A549 (cell line): ENCODE results near the gene MAP3K8.

Experiments
- CHD4 ChIP-seq: fragments of 200-600 bp; sonication (generic); IDR thresholded peaks from 2 replicates; pipeline ENCODE4 v1.6.1; 2016; ENCODE audit warnings: antibody characterized with exemption, mild to moderate bottlenecking, borderline replicate concordance
- CTCF ChIP-seq: fragments of >200 bp; sonication (Bioruptor Twin); formaldehyde crosslinking; IDR thresholded peaks from 3 replicates; pipeline ENCODE4 v1.5.1; 2016
- KDM1A ChIP-seq: fragments of 200-600 bp; sonication (generic); IDR thresholded peaks from 2 replicates; pipeline ENCODE4 v1.6.1; 2016; ENCODE audit warnings: low read depth, mild to moderate bottlenecking
- MAFK ChIP-seq: fragments of 450-650 bp; IDR thresholded peaks from 2 replicates; pipeline ENCODE4 v1.6.1; 2014; ENCODE audit not compliant: partially characterized antibody
- POLR2A ChIP-seq: IDR thresholded peaks from 2 replicates; pipeline ENCODE4 v1.6.1; 2012; ENCODE audit warnings: mild to moderate bottlenecking, low read length

- TF ChIP-seq CTCF (no peak), CHD4 (no peak), MAFK (no peak), KDM1A (no peak), POLR2A (no peak)
These were observed 13.3 kb downstream of the MAP3K8 start for GRCh38 chr10:30447125-30447799.
